Measurements from ENCODE around the gene UST.

- TF ChIP-seq CTCF (IDR thresholded peaks at IDR 0.05) (no peak), EZH2 (IDR thresholded peaks at IDR 0.05; ENCODE audit: borderline replicate concordance, insufficient read depth, low read depth, low read length, poor library complexity, severe bottlenecking) (no peak)
Measured at GRCh38 chr6:149013586-149014344, 266.9 kb downstream of the UST start.
